Amniotic epithelial cell (primary cell): ENCODE data around the gene CETP.
A peak's percentile ranks its signal among the peaks of the same experiment; 100 is the strongest.
"Not testable (repeated sequence)": the region's sequence is repeated elsewhere in the genome, so short reads cannot be mapped to it uniquely, and the experiment has no call there.

Experiments
- DNase-seq: peaks from one replicate; pipeline ENCODE4 v3.0.0-alpha.2; 2010; ENCODE audit warnings: low read depth

Gene CETP

GRCh38 chr16:56956076-56956475 lies 5.7 kb upstream of the CETP start:
- DNase-seq: no peak

- no peak for DNase-seq
Measured at GRCh38 chr16:56956756-56957155, 5.0 kb upstream of the CETP start.

- DNase-seq: peak; percentile 54
Measured at GRCh38 chr16:56960681-56961281, 969 bp upstream of the CETP start.

- DNase-seq: no peak
Measured at GRCh38 chr16:56961386-56961785, 364 bp upstream of the CETP start.

- DNase-seq: peak; percentile 90
Measured at GRCh38 chr16:56964243-56965148, 2.7 kb downstream of the CETP start.

- DNase-seq: peak; percentile 38
Measured at GRCh38 chr16:56965149-56966092, 3.7 kb downstream of the CETP start.

GRCh38 chr16:56966093-56966475 lies 4.3 kb downstream of the CETP start:
- DNase-seq: no peak

- DNase-seq: peak; percentile 66
Measured at GRCh38 chr16:56967733-56968132, 6.0 kb downstream of the CETP start.

GRCh38 chr16:56969769-56970168 lies 8.0 kb downstream of the CETP start:
- no peak for DNase-seq

GRCh38 chr16:56970934-56971767 lies 9.4 kb downstream of the CETP start:
- DNase-seq: peak; percentile 78

GRCh38 chr16:56971768-56972043 lies 10.0 kb downstream of the CETP start:
- DNase-seq: no peak

GRCh38 chr16:56972403-56973293 lies 10.9 kb downstream of the CETP start:
- no peak for DNase-seq

GRCh38 chr16:56973294-56973689 lies 11.5 kb downstream of the CETP start:
- DNase-seq: no peak

- DNase-seq: not testable (repeated sequence)
Measured at GRCh38 chr16:56973899-56974298, 12.1 kb downstream of the CETP start.

- no peak for DNase-seq
Measured at GRCh38 chr16:56974549-56975300, 13.0 kb downstream of the CETP start.

GRCh38 chr16:56975714-56976113 lies 14.0 kb downstream of the CETP start:
- DNase-seq: no peak

GRCh38 chr16:56977216-56977615 lies 15.5 kb downstream of the CETP start:
- DNase-seq: no peak

- peak; percentile 27 for DNase-seq
Measured at GRCh38 chr16:56977823-56978430, 16.2 kb downstream of the CETP start.

- no peak for DNase-seq
Measured at GRCh38 chr16:56980201-56980535, 18.4 kb downstream of the CETP start.
